HG03457 (cell line): Measurements from ENCODE around the gene PRPS2.

Experiments
- ATAC-seq: cut with Tn5 transposase; IDR thresholded peaks from one replicate; pipeline ENCODE4 v1.9.1; 2021; ENCODE audit warnings: moderate number of reproducible peaks; ENCODE audit not compliant: unreplicated experiment

Gene PRPS2

GRCh38 chrX:12814420-12814819 lies 23.2 kb downstream of the PRPS2 start:
- ATAC-seq, result no peak

- ATAC-seq, result no peak
Measured at GRCh38 chrX:12817528-12817927, 26.3 kb downstream of the PRPS2 start.

GRCh38 chrX:12819222-12819621 lies 28.0 kb downstream of the PRPS2 start:
- ATAC-seq, result no peak

- no peak for ATAC-seq
Measured at GRCh38 chrX:12820737-12821136, 29.5 kb downstream of the PRPS2 start.

- ATAC-seq, result no peak
Measured at GRCh38 chrX:12824944-12825343, 33.7 kb downstream of the PRPS2 start.

- ATAC-seq, result no peak
Measured at GRCh38 chrX:12825801-12826200, 34.6 kb downstream of the PRPS2 start.

GRCh38 chrX:12843061-12843667 lies 52.0 kb downstream of the PRPS2 start:
- ATAC-seq, result no peak

GRCh38 chrX:12843668-12844279 lies 52.6 kb downstream of the PRPS2 start:
- peak; percentile 83 for ATAC-seq

GRCh38 chrX:12844319-12844718 lies 53.1 kb downstream of the PRPS2 start:
- no peak for ATAC-seq

- no peak for ATAC-seq
Measured at GRCh38 chrX:12865359-12865758, 74.1 kb downstream of the PRPS2 start.

GRCh38 chrX:12866451-12867377 lies 75.5 kb downstream of the PRPS2 start, which contains the start of gene TLR7:
Gene TLR7 (plus strand): TSS chrX:12867072. CDS start chrX:12867579, 507 bp downstream.
- ATAC-seq, result no peak

GRCh38 chrX:12867685-12868084 lies 76.5 kb downstream of the PRPS2 start:
- no peak for ATAC-seq

- peak; percentile 50 for ATAC-seq
Measured at GRCh38 chrX:12868747-12869146, 77.5 kb downstream of the PRPS2 start.

GRCh38 chrX:12871257-12871656 lies 80.0 kb downstream of the PRPS2 start:
- ATAC-seq, result no peak

- no peak for ATAC-seq
Measured at GRCh38 chrX:12872741-12873140, 81.5 kb downstream of the PRPS2 start.
